B cell (primary cell): ENCODE data around the gene EEA1. TPM values are rescaled to one million over a fixed set of nuclear protein-coding genes. Genes with fewer than 3 reads are reported as not detected.

Experiments
- ATAC-seq: fragments of 200-7000 bp; cut with Tn5 transposase; one replicate; pipeline ENCODE4 v1.10.0; 2021; ENCODE audit warnings: low read depth, mild to moderate bottlenecking, moderate number of reproducible peaks, moderate library complexity
- CTCF ChIA-PET: fragments of 350-600 bp; sonication (Branson Sonifier 250); formaldehyde crosslinking; loops from one replicate; lab custom pipeline; 2021; ENCODE audit warnings: antibody characterized with exemption, inconsistent platforms; lab: Charles Lee
- POLR2A ChIA-PET: fragments of 350-600 bp; sonication (Branson Sonifier 250); formaldehyde crosslinking; loops from one replicate; lab custom pipeline; 2021; ENCODE audit warnings: antibody characterized with exemption; lab: Charles Lee
- DNase-seq: peaks from one replicate; pipeline ENCODE4 v3.0.0; 2013
- H2AFZ ChIP-seq: 2 replicates; pipeline ENCODE4 v1.6.1; 2012; ENCODE audit warnings: mild to moderate bottlenecking, low read depth, low read length; ENCODE audit not compliant: insufficient read depth, poor library complexity, severe bottlenecking
- H3K27ac ChIP-seq, 2 donors: 1 replicate in 1 of 2; 2 replicates in 1 of 2; pipeline ENCODE4 v1.5.1; 2012 to 2013; ENCODE audit warnings: low read length in 2 of 2, mild to moderate bottlenecking in 2 of 2, moderate library complexity in 1 of 2
- H3K27me3 ChIP-seq, 4 experiments: fragments of 200-600 bp in 1 of 4; sonication (generic) in 1 of 4; replicated peaks in 1 of 4; 1 replicate in 2 of 4; 2 replicates in 2 of 4; pipeline versions ENCODE4 v1.6.1 to v1.7.0; 2013 to 2016; ENCODE audit warnings: low read length in 3 of 4, mild to moderate bottlenecking in 2 of 4, mixed read lengths in 1 of 4, moderate library complexity in 1 of 4; ENCODE audit not compliant: insufficient read depth in 4 of 4, control insufficient read depth in 3 of 4; ENCODE audit errors: control extremely low read depth in 1 of 4
- H3K36me3 ChIP-seq, 2 experiments: replicated peaks in 1 of 2; 1 replicate in 1 of 2; 2 replicates in 1 of 2; pipeline versions ENCODE4 v1.6.1 to v1.7.1; 2013; ENCODE audit warnings: low read length in 1 of 2; ENCODE audit not compliant: insufficient read depth in 2 of 2, control insufficient read depth in 1 of 2; ENCODE audit errors: control extremely low read depth in 1 of 2, extremely low read depth in 1 of 2
- H3K4me1 ChIP-seq, 2 donors: fragments of 200-600 bp in 1 of 2; sonication (generic) in 1 of 2; 1 replicate in 1 of 2; 2 replicates in 1 of 2; pipeline versions ENCODE4 v1.5.1 to v1.6.1; 2013 to 2017; ENCODE audit warnings: low read length in 2 of 2; ENCODE audit not compliant: control insufficient read depth in 2 of 2, insufficient read depth in 2 of 2
- H3K4me2 ChIP-seq: replicated peaks from 2 replicates; pipeline ENCODE3; 2012; ENCODE audit warnings: mild to moderate bottlenecking, low read depth, low read length; ENCODE audit not compliant: poor library complexity, severe bottlenecking
- H3K4me3 ChIP-seq, 5 experiments: fragments of 200-600 bp in 1 of 5; sonication (generic) in 1 of 5; 1 replicate in 3 of 5; 2 replicates in 2 of 5; pipeline versions ENCODE4 v1.5.1 to v1.7.0; 2011 to 2016; ENCODE audit warnings: low read length in 4 of 5, mild to moderate bottlenecking in 4 of 5, low read depth in 2 of 5, control low read depth in 1 of 5, moderate library complexity in 1 of 5; ENCODE audit not compliant: insufficient read depth in 1 of 5; ENCODE audit errors: control extremely low read depth in 1 of 5, extremely low read depth in 1 of 5
- H3K79me2 ChIP-seq: fragments of 200-600 bp; sonication (generic); one replicate; pipeline ENCODE4 v1.6.0; 2016; ENCODE audit warnings: low read length; ENCODE audit not compliant: control insufficient read depth, insufficient read depth
- H3K9ac ChIP-seq: fragments of 200-600 bp; sonication (generic); 2 replicates; pipeline ENCODE4 v1.6.1; 2017; ENCODE audit warnings: mild to moderate bottlenecking, low read length, moderate library complexity
- H3K9me3 ChIP-seq, 3 donors: one replicate each; pipeline versions ENCODE4 v1.6.1 to v1.7.1; 2013; ENCODE audit warnings: low read length in 2 of 3; ENCODE audit not compliant: control insufficient read depth in 2 of 3, insufficient read depth in 1 of 3; ENCODE audit errors: control extremely low read depth in 1 of 3
- H4K20me1 ChIP-seq: 2 replicates; pipeline ENCODE4 v1.6.0; 2012; ENCODE audit warnings: mild to moderate bottlenecking, low read length; ENCODE audit not compliant: insufficient read depth, control insufficient read depth, poor library complexity, severe bottlenecking
- H3K27ac Mint-ChIP-seq: one replicate; pipeline ENCODE4 v1.8.0; 2021; ENCODE audit warnings: mixed read lengths
- H3K27me3 Mint-ChIP-seq: one replicate; pipeline ENCODE4 v1.8.0; 2021; ENCODE audit warnings: mixed read lengths
- H3K4me1 Mint-ChIP-seq: one replicate; pipeline ENCODE4 v1.8.0; 2021; ENCODE audit warnings: mixed read lengths
- H3K4me3 Mint-ChIP-seq: one replicate; pipeline ENCODE4 v1.8.0; 2021; ENCODE audit warnings: mixed read lengths
- H3K9me3 Mint-ChIP-seq: one replicate; pipeline ENCODE4 v1.8.0; 2022; ENCODE audit warnings: mixed read lengths; ENCODE audit not compliant: insufficient read depth
- EZH2 ChIP-seq: IDR thresholded peaks from 2 replicates; pipeline ENCODE4 v1.6.1; 2012; ENCODE audit warnings: borderline replicate concordance, low read depth, mild to moderate bottlenecking, moderate library complexity, low read length; ENCODE audit not compliant: insufficient read depth, poor library complexity, severe bottlenecking
- WGBS: methylation state at CpG from one replicate; pipeline ENCODE4 v1.1.5; 2013; ENCODE audit warnings: missing lambda C conversion rate; ENCODE audit not compliant: insufficient coverage; 5-methylcytosine and 5-hydroxymethylcytosine counted together
- intact Hi-C: fragments of 100-400 bp; cut with micrococcal nuclease; formaldehyde crosslinking; loops from one replicate; pipeline ENCODE4 v1.10.0; 2022
- polyA plus RNA-seq: library from polyadenylated mRNA; depleted of rRNA; stranded (reverse); fragments of >200 nt; gene quantifications from 2 replicates; pipeline ENCODE4 v1.2.3, GENCODE V29; 2012
- total RNA-seq, 2 donors: library from RNA; stranded (reverse); fragments of 120-200 nt in 1 of 2; gene quantifications; 1 replicate in 1 of 2; 2 replicates in 1 of 2; pipeline versions ENCODE4 v1.2.3 to v1.2.4, GENCODE V29; 2013 to 2022
- TF ChIP-seq, protein P1 (sequence below): fragments of 200-600 bp; IDR thresholded peaks from one replicate; pipeline ENCODE4 v1.8.0; 2022; ENCODE audit warnings: antibody characterized with exemption, mild to moderate bottlenecking

EEA1 gene
- total and polyA plus RNA-seq, 2 donors (not counting 1 experiment from before 2014, with no cell fraction given): 1.8 to 26.3 TPM

DNA sequence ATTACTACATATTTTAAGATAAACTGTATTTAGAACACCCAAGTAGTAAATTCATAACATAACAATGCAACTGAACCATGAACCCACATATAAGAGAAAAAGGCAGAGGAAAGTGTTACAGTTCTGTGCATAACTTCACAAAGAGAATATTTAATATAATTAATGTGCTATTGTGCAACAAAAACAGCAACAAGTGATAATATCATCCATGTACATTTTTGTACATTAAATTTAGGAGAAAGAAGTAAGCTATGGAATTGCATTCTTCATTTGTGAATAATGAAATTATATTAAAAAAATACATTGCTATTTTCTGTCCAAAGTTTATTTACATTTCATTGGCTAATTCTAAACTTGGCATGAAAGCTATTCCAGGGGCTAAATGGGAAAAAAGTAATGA lies 153.7 kb downstream of the EEA1 start:
- Histone ChIP-seq H4K20me1 (no peaks in the 10 kb centered on the region), H3K27me3 (no peaks in the 10 kb centered on the region), H3K9me3 (no peaks in the 10 kb centered on the region), H3K79me2 (no peaks in the 10 kb centered on the region), H3K36me3 (peaks cover 10 to 33% of the 10 kb centered on the region in 2 experiments), H2AFZ (no peak overlapping the region), H3K9ac (no peak overlapping the region), H3K4me2 (no peak overlapping the region), H3K4me3 (no peak overlapping the region), H3K4me1 (no peaks in the 10 kb centered on the region), H3K27ac (no peak overlapping the region)
- H3K4me3 Mint-ChIP-seq: no peak overlapping the region
- ATAC-seq (no peak), DNase-seq (no peak)
- H3K27me3 Mint-ChIP-seq: no peaks in the 10 kb centered on the region
- no peak overlapping the region for H3K27ac Mint-ChIP-seq
- H3K4me1 Mint-ChIP-seq: peaks cover 7% of the 10 kb centered on the region
- intact Hi-C loops: no loop called here
- ChIA-PET CTCF (no interaction called here), POLR2A (no interaction called here)
- TF ChIP-seq, protein P1, sequence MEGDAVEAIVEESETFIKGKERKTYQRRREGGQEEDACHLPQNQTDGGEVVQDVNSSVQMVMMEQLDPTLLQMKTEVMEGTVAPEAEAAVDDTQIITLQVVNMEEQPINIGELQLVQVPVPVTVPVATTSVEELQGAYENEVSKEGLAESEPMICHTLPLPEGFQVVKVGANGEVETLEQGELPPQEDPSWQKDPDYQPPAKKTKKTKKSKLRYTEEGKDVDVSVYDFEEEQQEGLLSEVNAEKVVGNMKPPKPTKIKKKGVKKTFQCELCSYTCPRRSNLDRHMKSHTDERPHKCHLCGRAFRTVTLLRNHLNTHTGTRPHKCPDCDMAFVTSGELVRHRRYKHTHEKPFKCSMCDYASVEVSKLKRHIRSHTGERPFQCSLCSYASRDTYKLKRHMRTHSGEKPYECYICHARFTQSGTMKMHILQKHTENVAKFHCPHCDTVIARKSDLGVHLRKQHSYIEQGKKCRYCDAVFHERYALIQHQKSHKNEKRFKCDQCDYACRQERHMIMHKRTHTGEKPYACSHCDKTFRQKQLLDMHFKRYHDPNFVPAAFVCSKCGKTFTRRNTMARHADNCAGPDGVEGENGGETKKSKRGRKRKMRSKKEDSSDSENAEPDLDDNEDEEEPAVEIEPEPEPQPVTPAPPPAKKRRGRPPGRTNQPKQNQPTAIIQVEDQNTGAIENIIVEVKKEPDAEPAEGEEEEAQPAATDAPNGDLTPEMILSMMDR: no peak
- TF ChIP-seq EZH2: no peak
- no peaks in the 10 kb centered on the region for H3K9me3 Mint-ChIP-seq

DNA sequence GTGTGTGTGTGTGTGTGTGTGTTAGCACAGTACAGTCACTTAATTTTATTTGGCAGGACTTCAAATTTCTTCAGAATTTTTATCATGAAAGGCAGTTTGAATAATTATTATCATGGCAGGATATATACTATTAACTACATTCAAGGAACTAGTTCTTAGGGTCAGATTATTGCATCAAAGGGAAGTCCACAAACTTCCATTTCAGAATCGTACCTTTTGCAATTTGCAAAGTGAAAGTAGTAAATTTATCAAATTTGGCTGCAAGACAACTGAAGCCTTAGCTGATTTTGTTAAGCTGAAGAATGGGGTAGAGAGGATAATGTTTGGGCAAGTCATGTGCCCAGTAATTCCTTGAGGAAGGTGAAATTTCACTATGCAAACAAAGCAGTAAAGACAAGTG lies 158.1 kb downstream of the EEA1 start:
- ATAC-seq: no peak
- CTCF ChIA-PET: interaction anchor here (0.9 kb wide), 1 partner anchor 612 kb away, joined by 3 read pairs; no protein-coding TSS in a partner anchor
- Histone ChIP-seq H3K36me3 (peaks cover 4% of the 10 kb centered on the region in 2 experiments), H3K4me3 (no peak overlapping the region), H3K4me2 (no peak overlapping the region), H3K4me1 (peaks cover 7 to 10% of the 10 kb centered on the region in 2 donors), H3K79me2 (no peaks in the 10 kb centered on the region), H3K9ac (no peak overlapping the region), H3K27me3 (no peaks in the 10 kb centered on the region), H3K27ac (no peak overlapping the region), H2AFZ (no peak overlapping the region), H4K20me1 (no peaks in the 10 kb centered on the region), H3K9me3 (peaks cover 0 to 4% (median 0%) of the 10 kb centered on the region in 3 donors)
- H3K4me1 Mint-ChIP-seq: peaks cover 17% of the 10 kb centered on the region
- TF ChIP-seq, protein P1: no peak
- TF ChIP-seq EZH2: no peak
- H3K9me3 Mint-ChIP-seq: no peaks in the 10 kb centered on the region
- intact Hi-C loops: no loop called here
- POLR2A ChIA-PET: no interaction called here
- H3K4me3 Mint-ChIP-seq: no peak overlapping the region
- H3K27me3 Mint-ChIP-seq: no peaks in the 10 kb centered on the region
- WGBS: no CpG with 5 or more reads among the region's 1 CpG
- no peak for DNase-seq
- H3K27ac Mint-ChIP-seq: no peak overlapping the region
